Immature natural killer cell (primary cell): ENCODE data around the gene CRLF1. TPM values are rescaled to one million over a fixed set of nuclear protein-coding genes. Genes with fewer than 3 reads are reported as not detected.

ENCODE experiments used
- DNase-seq, 3 donors: peaks; one replicate each; pipeline ENCODE4 v3.0.0; 2022; ENCODE audit warnings: mixed read lengths in 1 of 3
- H3K27ac Mint-ChIP-seq, 6 donors: one replicate each; pipeline ENCODE4 v1.8.0; 2020; ENCODE audit warnings: mixed read lengths in 6 of 6, mild to moderate bottlenecking in 5 of 6, inconsistent platforms in 4 of 6, moderate library complexity in 3 of 6
- H3K27me3 Mint-ChIP-seq, 3 donors: one replicate each; pipeline ENCODE4 v1.8.0; 2020 to 2021; ENCODE audit warnings: low read depth in 3 of 3, mild to moderate bottlenecking in 3 of 3, mixed read lengths in 3 of 3, moderate library complexity in 3 of 3, inconsistent platforms in 1 of 3
- H3K36me3 Mint-ChIP-seq, 3 donors: one replicate each; pipeline ENCODE4 v1.8.0; 2020; ENCODE audit warnings: mixed read lengths in 3 of 3, inconsistent platforms in 2 of 3, mild to moderate bottlenecking in 2 of 3
- H3K4me1 Mint-ChIP-seq, 2 donors: one replicate each; pipeline ENCODE4 v1.8.0; 2020; ENCODE audit warnings: inconsistent platforms in 2 of 2, mild to moderate bottlenecking in 2 of 2, mixed read lengths in 2 of 2, moderate library complexity in 1 of 2
- H3K4me3 Mint-ChIP-seq, 5 donors: one replicate each; pipeline ENCODE4 v1.8.0; 2020; ENCODE audit warnings: mild to moderate bottlenecking in 5 of 5, mixed read lengths in 5 of 5, inconsistent platforms in 3 of 5, moderate library complexity in 3 of 5
- H3K9me3 Mint-ChIP-seq, 6 donors: one replicate each; pipeline ENCODE4 v1.8.0; 2020; ENCODE audit warnings: mild to moderate bottlenecking in 6 of 6, mixed read lengths in 6 of 6, inconsistent platforms in 4 of 6, moderate library complexity in 3 of 6
- polyA plus RNA-seq, 3 donors: library from polyadenylated mRNA; unstranded; fragments of 300-500 nt; fragmentation: Illumina TruSeq; gene quantifications; one replicate each; pipeline ENCODE4 v1.2.3, GENCODE V29; 2021

CRLF1 gene
- polyA plus RNA-seq, 3 donors from 2014 or later: 0.89 to 1.2 TPM; not detected in 1

DNA sequence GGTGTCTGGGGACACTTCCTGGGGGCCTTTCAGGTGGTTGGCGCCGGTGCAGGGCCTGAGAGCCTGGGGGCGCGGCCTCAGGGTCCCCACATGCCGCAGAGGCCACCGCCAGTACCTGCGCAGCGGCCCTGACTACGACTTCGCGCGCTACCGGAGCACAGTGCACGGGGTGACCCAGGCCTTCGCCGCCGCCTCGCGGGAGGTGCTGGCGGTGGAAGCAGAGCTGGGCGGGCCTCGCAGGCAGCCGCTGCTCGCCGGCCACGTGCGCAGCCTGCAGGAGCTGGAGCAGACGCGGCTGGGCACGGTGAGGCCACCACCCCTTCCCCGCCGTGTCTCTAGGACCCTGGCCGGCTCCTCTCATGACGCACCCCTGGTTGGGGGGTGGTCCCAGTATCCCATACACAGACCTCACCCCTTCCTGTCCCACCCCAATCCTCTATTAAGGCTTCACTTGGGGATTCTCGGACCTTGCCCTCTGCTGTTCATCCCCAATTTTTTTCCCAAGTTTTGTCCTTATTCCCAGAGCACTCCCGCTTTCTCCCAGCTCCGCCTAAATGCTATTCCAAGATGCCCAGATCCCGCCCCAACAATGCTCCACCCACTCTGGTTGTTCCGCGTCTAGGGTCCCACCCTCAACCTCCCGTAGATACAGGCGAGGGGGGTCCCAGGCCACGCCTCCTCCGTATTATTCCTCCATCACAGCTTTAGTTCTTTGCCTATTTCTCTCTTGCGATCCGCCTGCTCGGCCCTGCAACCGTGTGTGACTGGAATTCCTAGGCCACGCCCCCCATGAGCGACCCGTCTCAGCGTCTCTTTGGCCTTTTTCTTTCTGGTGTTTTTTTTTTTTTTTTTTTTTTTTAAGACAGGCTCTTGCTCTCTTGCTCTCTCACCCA, 17.0 kb downstream of the CRLF1 start:
- H3K27me3 Mint-ChIP-seq: peaks cover 0 to 9% (median 0%) of the 10 kb centered on the region in 3 donors
- peak overlapping the region; percentile 86 to 96 (median 92) for H3K4me3 Mint-ChIP-seq
- peak overlapping the region; percentile 74 to 97 (median 90) for H3K27ac Mint-ChIP-seq
- H3K9me3 Mint-ChIP-seq: no peaks in the 10 kb centered on the region
- no peaks in the 10 kb centered on the region for H3K36me3 Mint-ChIP-seq
- peaks cover 32 to 36% of the 10 kb centered on the region in 2 donors for H3K4me1 Mint-ChIP-seq
- peak in 2 of 3 donors; percentile 73 to 74 for DNase-seq

DNA sequence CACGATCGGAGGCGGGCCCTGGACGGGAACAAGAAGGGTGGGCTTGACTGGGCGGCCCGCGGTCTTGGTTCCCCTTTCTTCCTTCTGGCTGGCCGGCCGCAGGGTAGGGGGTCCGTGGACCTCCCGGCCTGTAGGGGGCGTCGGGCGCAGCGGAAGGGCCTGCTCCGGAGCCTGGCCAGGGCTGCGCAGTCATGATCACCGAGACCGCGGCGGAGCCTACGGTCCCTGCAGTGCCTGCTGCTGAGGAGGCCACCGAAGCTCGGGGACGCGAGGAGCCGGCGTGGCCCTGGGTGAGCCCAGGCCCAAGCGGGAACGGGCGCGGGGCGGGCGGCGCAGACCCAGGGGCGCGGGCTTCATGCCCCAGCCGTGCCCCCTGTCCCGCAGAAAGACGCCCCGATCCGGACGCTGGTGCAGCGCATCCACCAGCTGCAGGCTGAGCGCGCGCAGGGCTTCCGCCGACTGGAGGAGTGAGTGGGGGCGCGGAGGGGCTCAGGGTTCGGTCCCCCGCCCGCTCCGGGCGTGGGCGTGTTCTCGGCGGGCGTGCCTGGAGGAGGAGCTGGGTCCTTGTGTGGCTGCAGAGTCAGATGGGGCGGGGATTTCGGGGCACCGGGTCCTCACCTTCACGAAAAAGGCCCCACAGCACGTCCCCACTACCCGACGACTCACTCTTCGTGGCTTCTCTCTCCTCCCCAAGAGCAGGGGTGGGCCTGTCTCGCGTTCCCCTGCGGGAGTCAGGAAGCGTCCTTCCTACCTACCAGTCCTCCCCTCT, 17.8 kb downstream of the CRLF1 start, which contains the start of gene REX1BD:
TSS of gene REX1BD (plus strand) at position 188 of the 769 bp plus-strand sequence. CDS start at position 192, 4 bp downstream.
- no peaks in the 10 kb centered on the region for H3K36me3 Mint-ChIP-seq
- H3K27ac Mint-ChIP-seq: peak within 1 kb of the TSS; percentile 91 to 97 (median 94)
- DNase-seq: peak; percentile 82 to 85 (median 83)
- peaks cover 0 to 9% (median 0%) of the 10 kb centered on the region in 3 donors for H3K27me3 Mint-ChIP-seq
- H3K4me3 Mint-ChIP-seq: peak within 1 kb of the TSS; percentile 86 to 96 (median 92)
- no peaks in the 10 kb centered on the region for H3K9me3 Mint-ChIP-seq
- H3K4me1 Mint-ChIP-seq: peaks cover 29 to 33% of the 10 kb centered on the region in 2 donors

DNA sequence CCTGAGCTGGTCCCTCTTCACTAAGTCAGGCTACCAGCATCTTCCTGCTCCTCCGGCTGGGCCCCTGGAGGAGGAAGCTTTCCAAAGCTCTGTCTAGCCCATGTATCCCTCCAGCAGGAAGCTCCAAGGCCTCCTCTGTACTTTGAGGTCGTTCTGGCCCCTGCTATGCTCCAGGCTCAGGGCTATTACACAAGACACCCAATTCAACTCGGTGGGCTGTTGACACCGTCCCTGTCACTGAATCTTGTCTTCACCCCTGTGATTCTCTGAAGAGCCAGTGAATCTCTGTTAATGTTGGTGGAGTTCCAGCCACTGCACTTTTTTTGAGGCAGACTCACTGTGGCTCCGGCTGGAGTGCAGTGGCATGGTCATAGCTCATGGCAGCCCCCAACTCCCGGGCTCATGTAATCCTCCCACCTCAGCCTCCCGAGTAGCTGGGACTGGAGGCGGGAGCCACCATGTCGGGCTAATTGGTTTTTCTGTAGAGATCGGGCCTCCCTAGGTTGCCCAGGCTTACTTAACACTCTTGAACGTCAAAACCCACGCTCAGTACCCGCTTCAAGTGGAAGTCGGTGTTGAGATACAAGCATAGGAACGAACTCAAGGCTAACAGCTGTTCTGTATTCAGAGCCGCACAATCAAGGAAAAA, 18.5 kb downstream of the CRLF1 start:
- H3K36me3 Mint-ChIP-seq: no peaks in the 10 kb centered on the region
- H3K27ac Mint-ChIP-seq: peak overlapping the region; percentile 91 to 97 (median 94)
- H3K4me1 Mint-ChIP-seq: peaks cover 26 to 28% of the 10 kb centered on the region in 2 donors
- H3K9me3 Mint-ChIP-seq: no peaks in the 10 kb centered on the region
- peaks cover 0 to 9% (median 0%) of the 10 kb centered on the region in 3 donors for H3K27me3 Mint-ChIP-seq
- peak overlapping the region; percentile 86 to 96 (median 92) for H3K4me3 Mint-ChIP-seq
- DNase-seq: no peak

DNA sequence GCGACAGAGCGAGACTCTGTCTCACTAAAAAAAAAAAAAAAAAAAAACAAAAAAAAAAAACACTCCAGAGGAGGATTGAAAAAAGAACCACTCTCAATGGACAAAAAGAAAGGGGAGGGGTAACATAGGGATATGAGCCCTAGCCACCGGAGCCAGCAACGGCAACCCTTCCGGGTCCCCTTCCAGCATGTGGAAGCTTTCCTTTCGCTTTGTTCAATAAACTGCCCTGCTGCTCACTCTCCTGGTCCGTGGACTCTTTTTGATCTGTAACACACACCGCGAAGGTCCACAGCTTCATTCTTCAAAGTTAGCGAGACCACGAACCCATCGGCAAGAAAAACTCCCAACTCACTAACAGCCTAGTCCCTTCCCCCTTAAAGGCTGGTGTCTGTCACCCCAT, 19.0 kb downstream of the CRLF1 start:
- H3K4me3 Mint-ChIP-seq: peak overlapping the region in 4 of 5 donors; percentile 47 to 96 (median 74)
- peaks cover 26 to 28% of the 10 kb centered on the region in 2 donors for H3K4me1 Mint-ChIP-seq
- DNase-seq: no peak
- no peaks in the 10 kb centered on the region for H3K36me3 Mint-ChIP-seq
- H3K27ac Mint-ChIP-seq: peak overlapping the region in 5 of 6 donors; percentile 62 to 97 (median 92)
- no peaks in the 10 kb centered on the region for H3K9me3 Mint-ChIP-seq
- peaks cover 0 to 9% (median 4%) of the 10 kb centered on the region in 3 donors for H3K27me3 Mint-ChIP-seq

DNA sequence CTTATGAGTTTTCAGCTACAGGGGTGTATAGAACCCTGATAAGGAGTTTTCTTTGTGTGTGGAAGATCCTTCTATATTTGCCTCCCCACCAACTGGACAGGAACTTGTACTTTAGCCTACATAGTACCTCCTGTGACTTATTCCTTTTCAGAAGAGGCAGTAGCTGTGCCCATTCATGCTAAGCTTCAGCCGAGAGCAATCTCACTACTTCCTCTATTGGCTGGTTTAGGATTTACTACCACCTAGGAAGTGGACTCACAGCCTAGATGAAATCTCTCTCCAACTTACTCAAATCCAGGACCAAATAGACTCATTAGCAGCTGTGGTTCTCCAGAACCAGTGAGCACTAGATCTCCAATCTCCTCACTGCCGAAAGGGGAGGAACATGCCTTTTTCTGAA, 20.3 kb downstream of the CRLF1 start:
- Mint-ChIP-seq H3K4me3 (peak overlapping the region in 2 of 5 donors; percentile 8 to 10), H3K27me3 (peaks cover 0 to 7% (median 5%) of the 10 kb centered on the region in 3 donors), H3K4me1 (peaks cover 26 to 28% of the 10 kb centered on the region in 2 donors), H3K36me3 (no peaks in the 10 kb centered on the region), H3K9me3 (no peaks in the 10 kb centered on the region), H3K27ac (peak overlapping the region in 1 of 6 donors; percentile 8)
- no peak for DNase-seq

DNA sequence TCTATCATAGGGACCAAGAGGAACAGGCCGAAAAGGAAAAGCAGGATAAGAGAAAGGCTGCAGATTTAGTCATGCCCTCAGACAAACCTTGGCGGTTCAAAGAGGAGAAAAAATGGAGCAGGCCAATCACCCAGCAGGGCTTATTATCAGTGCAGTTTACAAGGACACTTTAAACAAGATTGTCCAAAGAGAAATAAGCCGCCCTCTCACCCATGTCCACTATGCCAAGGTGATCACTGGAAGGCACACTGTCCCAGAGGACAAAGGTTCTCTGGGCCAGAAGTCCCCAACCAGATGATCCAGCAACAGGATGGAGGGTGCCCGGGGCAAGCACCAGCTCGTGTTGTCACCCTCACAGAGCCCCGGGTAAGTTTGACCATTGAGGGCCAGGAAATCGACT, 26.3 kb downstream of the CRLF1 start:
- Mint-ChIP-seq H3K4me3 (no peak overlapping the region), H3K27me3 (peaks cover 2 to 5% (median 2%) of the 10 kb centered on the region in 3 donors), H3K36me3 (peaks cover 0 to 12% (median under 1%) of the 10 kb centered on the region in 3 donors), H3K4me1 (no peaks in the 10 kb centered on the region), H3K9me3 (no peaks in the 10 kb centered on the region), H3K27ac (no peak overlapping the region)
- no peak for DNase-seq

DNA sequence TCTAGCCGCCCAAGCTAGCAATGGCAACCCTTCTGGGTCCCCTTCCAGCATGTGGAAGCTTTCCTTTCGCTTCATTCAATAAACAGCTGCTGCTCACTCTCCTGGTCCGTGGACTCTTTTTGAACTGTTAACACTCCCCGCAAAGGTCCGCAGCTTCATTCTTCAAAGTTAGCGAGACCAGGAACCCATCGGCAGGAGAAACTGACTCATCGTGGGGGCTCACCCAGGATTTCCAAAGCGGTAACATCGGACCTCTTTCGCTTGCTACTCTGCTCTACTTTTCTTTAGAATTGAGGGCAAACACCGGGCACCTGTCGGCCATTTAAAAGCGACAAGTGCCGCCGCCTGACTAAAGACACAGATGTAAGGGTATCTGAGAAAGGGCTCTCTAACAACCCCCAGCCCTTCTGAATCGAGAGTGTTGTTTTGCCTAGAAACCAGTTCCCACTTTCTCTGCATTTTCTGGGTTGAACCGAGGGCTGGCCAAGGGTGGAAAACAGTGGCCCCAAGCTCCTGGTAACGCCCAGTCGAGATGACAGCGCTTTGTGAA, 29.2 kb downstream of the CRLF1 start:
- Mint-ChIP-seq H3K27me3 (peaks cover 2 to 7% (median 5%) of the 10 kb centered on the region in 3 donors), H3K36me3 (peaks cover 3 to 21% (median 5%) of the 10 kb centered on the region in 3 donors), H3K4me3 (no peak overlapping the region), H3K9me3 (no peaks in the 10 kb centered on the region), H3K4me1 (peaks cover 11 to 16% of the 10 kb centered on the region in 2 donors), H3K27ac (no peak overlapping the region)
- no peak for DNase-seq

DNA sequence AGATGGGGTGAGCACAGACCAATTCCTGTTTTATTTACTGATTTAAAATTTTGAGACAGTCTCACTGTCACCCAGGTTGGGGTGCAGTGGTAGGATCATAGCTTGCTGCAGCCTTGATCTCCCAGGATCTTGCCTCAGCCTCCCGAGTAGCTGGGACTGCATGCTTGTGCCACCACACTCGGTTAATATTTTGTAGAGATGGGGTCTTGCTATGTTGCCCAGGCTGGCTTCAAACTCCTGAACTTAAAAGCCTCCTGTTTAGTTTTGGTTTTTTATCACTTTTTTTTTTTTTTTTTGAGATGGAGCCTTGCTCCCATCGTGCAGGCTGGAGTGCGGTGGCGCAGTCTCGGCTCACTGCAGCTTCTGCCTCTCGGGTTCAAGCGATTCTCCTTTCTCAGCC, 30.2 kb downstream of the CRLF1 start:
- no peak overlapping the region for H3K27ac Mint-ChIP-seq
- peaks cover 3 to 25% (median 5%) of the 10 kb centered on the region in 3 donors for H3K36me3 Mint-ChIP-seq
- peaks cover 21 to 26% of the 10 kb centered on the region in 2 donors for H3K4me1 Mint-ChIP-seq
- H3K27me3 Mint-ChIP-seq: peaks cover 5 to 14% (median 11%) of the 10 kb centered on the region in 3 donors
- H3K9me3 Mint-ChIP-seq: no peaks in the 10 kb centered on the region
- no peak for DNase-seq
- H3K4me3 Mint-ChIP-seq: no peak overlapping the region

DNA sequence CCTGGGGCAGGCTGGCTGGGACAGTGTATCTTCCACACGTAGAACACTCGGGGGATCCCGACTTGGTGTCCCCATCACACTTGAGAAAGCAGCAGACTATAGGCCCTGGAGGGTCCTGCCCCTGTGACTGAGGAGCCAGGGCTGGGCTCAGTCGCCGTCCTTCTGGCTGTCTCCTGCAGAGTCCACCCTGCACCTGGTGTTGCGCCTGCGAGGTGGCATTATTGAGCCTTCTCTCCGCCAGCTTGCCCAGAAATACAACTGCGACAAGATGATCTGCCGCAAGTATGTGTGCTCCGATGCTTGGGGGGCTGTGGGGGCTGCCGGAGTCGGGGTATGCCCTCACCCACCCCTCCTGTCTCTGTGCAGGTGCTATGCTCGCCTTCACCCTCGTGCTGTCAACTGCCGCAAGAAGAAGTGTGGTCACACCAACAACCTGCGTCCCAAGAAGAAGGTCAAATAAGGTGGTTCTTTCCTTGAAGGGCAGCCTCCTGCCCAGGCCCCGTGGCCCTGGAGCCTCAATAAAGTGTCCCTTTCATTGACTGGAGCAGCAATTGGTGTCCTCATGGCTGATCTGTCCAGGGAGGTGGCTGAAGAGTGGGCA, 31.8 kb downstream of the CRLF1 start:
- Mint-ChIP-seq H3K27ac (peak overlapping the region in 4 of 6 donors; percentile 19 to 69 (median 42)), H3K36me3 (peaks cover 3 to 27% (median 5%) of the 10 kb centered on the region in 3 donors), H3K4me3 (peak overlapping the region in 2 of 5 donors; percentile 8 to 15), H3K9me3 (no peaks in the 10 kb centered on the region), H3K4me1 (peaks cover 24 to 28% of the 10 kb centered on the region in 2 donors), H3K27me3 (peaks cover 8 to 17% (median 16%) of the 10 kb centered on the region in 3 donors)
- no peak for DNase-seq

DNA sequence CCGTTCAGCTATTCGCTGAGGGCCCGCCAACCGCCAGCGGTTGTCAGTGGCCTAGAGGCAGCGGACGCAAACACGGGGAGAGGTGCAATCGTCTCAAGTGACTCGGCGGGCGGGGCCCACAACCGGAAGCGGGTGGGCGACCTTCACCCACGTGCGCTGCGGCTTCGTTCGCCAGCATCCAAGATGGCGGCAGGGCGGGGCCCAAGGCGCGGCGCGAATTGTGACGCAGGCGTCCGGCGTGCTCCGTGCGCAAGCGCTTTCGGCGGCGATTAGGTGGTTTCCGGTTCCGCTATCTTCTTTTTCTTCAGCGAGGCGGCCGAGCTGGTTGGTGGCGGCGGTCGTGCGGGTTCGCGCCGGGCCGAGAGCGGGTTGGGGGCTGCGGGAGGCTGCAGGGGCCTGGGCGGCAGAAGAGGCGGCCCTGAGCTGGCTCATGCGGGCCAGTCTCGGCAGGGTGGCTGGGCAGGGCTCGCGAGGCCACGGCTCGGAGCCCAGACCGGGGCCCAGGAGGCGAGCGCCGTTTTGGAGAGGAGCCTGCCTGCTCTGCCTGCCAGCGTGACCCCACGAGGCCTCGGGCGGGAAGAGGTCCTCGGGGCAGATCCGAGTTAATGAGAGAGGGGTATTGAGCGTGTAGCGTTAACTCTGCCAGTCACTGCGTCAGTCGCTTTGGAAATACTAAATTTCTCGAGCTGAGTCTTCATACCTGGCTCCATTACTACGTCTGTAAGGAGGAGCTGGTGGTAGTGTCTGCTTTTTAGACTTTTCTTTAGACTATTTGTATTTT, 34.8 kb downstream of the CRLF1 start, which contains the start of gene UBA52:
TSS of gene UBA52 (plus strand) at position 294 of the 781 bp plus-strand sequence. CDS start 1,444 bp downstream, outside the sequence.
- Mint-ChIP-seq H3K4me3 (peak within 1 kb of the TSS; percentile 86 to 95 (median 93)), H3K9me3 (no peaks in the 10 kb centered on the region), H3K4me1 (peaks cover 24 to 28% of the 10 kb centered on the region in 2 donors), H3K36me3 (peaks cover 3 to 25% (median 14%) of the 10 kb centered on the region in 3 donors), H3K27me3 (peaks cover 6 to 17% (median 16%) of the 10 kb centered on the region in 3 donors), H3K27ac (peak within 1 kb of the TSS; percentile 91 to 99 (median 96))
- peak; percentile 99 to 100 (median 99) for DNase-seq

DNA sequence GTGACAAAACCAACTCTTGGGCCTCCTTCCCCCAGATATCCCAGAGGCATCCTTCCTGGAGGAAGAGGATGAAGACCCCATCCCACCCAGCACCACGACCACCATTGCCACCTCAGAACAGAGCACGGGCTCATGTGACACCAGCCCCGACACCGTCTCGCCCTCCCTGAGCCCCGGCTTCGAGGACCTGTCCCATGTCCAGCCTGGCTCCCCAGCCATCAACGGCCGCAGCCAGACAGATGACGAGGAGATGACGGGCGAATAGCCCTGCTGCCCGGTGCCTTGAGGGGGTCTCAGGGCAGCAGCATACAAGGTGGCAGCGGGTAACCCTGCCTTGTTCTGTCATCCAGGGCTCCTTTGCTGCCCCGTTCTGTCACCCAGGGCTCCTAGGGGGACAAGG, 38.2 kb downstream of the CRLF1 start:
- Mint-ChIP-seq H3K27me3 (peaks cover 6 to 17% (median 16%) of the 10 kb centered on the region in 3 donors), H3K9me3 (no peaks in the 10 kb centered on the region), H3K4me3 (peak overlapping the region in 1 of 5 donors; percentile 30), H3K4me1 (peaks cover 21 to 23% of the 10 kb centered on the region in 2 donors), H3K27ac (peak overlapping the region in 1 of 6 donors; percentile 40), H3K36me3 (peaks cover 6 to 21% (median 11%) of the 10 kb centered on the region in 3 donors)
- DNase-seq: no peak

DNA sequence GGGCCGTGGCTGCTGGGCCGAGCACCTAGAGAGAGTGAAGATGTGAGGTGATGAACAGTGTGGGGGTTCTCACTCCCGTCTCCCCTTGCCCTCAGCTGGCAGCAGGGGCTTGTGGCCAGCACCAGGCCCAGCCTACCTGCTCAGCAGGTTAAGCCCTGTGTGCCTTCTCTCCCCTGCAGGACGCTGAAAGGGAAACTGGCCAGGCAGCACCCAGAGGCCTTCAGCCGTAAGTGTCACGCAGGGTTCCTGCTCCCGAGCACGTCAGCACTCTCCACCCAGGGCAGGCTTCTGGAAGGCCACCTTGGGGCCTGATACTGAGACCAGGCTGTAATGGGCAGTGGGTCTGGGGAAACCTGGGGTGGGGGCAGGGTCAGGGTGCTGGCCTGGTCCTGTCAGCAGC, 39.6 kb downstream of the CRLF1 start:
- Mint-ChIP-seq H3K4me1 (peaks cover 7 to 9% of the 10 kb centered on the region in 2 donors), H3K4me3 (no peak overlapping the region), H3K27ac (no peak overlapping the region), H3K36me3 (peaks cover 6 to 26% (median 16%) of the 10 kb centered on the region in 3 donors), H3K9me3 (no peaks in the 10 kb centered on the region), H3K27me3 (peaks cover 6 to 10% (median 9%) of the 10 kb centered on the region in 3 donors)
- no peak for DNase-seq
